Measurements from ENCODE around the gene SUPT7L.
"Not testable (repeated sequence)": the region's sequence is repeated elsewhere in the genome, so short reads cannot be mapped to it uniquely, and the experiment has no call there.

Gene SUPT7L

DNA sequence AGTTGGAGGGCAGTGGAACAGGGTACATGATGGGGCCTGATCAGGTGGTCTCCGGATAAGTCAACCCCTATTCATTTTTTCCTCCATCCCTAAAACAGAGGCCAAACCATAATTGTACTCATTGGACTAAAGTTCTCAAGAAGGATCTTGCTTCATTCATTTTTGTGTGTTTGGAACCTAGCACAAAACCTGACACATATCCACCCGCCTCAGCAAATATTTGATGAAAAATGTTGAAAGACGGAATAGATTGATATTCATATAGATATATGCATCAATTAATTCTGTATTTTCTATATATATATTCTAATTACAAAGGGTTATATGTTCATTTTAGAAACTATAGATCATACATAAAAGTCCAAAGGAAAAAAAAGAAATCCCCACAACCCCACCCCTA is 22.2 kb upstream of the SUPT7L start:
- in situ Hi-C loops (cut with MboI; ENCODE audit: low sequenced_read_pairs) = no loop called here

DNA sequence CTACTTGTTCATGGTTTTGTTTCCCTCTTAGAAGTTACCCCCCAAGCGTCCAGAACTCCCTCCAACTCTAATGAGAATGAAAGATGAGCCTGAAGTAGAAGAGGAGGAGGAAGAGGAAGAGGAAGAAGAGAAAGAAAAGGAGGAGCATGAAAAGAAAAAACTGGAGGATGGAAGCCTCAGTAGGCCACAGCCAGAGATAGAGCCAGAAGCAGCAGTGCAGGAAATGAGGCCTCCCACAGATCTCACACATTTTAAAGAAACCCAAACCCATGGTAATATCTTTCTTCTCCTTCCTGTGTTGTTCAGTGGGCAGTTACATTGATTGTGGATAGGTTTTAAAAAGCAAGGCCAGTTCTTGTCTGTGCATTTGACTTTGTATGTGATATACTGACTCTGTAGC is 21.6 kb upstream of the SUPT7L start:
- in situ Hi-C loops (cut with MboI; ENCODE audit: low sequenced_read_pairs) = not testable (repeated sequence)

DNA sequence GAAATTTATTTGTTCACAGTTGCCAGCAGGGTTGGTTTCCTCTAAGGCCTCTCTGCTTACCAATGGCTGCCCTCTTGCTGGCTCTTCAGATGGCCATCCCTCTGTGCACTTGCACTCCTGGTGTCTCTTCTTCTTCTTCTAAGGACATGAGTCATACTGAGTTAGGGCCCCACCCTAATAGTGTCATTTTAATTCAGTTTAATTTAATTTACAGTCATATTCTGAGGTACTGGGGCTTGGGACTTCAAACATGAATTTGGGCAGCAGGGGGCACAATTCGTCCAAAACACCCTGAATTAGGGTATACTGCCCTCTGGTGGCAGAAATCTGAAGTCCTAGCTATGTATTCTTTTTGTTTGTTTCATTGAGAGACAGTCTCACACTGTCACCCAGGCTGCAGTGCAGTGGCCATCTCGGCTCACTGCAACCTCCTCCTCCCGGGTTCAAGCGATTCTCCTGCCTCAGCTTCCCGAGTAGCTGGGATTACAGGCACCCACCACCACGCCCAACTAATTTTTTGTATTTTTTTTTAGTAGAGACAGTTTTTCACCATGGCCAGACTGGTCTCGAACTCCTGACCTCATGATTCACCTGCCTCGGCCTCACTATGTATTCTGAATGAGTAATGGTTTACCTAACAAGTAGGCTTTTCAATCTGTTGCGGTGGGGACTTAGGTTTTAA is 20.1 kb upstream of the SUPT7L start:
- in situ Hi-C loops (cut with MboI; ENCODE audit: low sequenced_read_pairs) = no loop called here

DNA sequence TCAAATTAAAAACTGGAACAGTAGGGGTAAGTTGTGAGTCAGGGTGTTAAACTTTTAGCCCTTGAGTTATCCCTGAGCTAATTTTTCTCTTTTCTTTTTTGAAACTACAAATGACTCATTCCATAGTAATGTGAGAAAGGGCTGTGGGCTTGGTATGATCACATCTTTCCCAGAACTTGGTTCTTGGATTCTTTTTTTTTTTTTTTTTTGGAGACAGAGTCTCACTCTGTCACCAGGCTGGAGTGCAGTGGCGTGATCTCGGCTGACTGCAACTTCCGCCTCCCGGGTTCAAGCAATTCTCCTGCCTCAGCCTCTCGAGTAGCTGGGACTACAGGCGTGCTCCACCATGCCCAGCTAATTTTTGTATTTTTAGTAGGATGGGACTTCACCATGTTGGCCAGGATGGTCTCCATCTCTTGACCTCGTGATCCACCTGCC is 18.9 kb upstream of the SUPT7L start:
- in situ Hi-C loops (cut with MboI; ENCODE audit: low sequenced_read_pairs) = not testable (repeated sequence)

DNA sequence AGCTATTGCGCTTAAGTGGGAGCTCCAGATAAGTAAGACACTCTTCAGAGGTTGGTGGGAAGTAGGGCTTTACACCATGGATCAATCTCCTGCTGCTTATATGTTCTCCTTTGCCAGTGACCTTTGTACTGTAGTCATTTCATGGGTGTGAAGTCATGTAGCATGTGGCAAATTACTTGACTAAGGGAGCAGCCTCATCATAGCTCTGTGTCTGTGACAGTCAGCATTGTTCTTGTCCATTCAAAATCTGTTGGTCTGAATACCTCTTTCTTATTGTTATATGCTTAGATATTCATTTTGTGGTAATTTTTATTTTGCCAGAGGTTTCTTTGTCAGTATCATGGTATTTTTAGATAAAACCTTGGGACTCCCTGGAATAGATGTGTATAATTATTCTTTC is 18.4 kb upstream of the SUPT7L start:
- in situ Hi-C loops (cut with MboI; ENCODE audit: low sequenced_read_pairs) = no loop called here

DNA sequence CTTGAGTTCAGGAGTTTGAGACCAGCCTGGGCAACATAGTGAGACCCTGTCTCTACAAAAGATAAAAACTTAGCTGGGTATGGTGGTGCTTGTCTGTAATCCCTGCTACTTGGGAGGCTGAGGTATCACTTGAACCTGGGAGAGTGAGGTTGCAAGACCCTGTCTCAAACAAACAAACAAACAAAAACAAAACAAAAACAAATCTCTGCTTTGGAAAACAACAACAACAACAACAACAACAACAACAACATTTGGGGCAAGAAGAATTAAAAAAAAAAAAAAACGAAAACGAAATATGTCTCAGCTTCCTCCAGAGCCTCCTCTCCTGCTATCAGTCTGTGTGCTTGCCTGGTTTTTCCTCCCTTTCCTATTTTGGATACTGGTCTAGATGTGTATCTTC is 17.2 kb upstream of the SUPT7L start:
- in situ Hi-C loops (cut with MboI; ENCODE audit: low sequenced_read_pairs) = no loop called here

DNA sequence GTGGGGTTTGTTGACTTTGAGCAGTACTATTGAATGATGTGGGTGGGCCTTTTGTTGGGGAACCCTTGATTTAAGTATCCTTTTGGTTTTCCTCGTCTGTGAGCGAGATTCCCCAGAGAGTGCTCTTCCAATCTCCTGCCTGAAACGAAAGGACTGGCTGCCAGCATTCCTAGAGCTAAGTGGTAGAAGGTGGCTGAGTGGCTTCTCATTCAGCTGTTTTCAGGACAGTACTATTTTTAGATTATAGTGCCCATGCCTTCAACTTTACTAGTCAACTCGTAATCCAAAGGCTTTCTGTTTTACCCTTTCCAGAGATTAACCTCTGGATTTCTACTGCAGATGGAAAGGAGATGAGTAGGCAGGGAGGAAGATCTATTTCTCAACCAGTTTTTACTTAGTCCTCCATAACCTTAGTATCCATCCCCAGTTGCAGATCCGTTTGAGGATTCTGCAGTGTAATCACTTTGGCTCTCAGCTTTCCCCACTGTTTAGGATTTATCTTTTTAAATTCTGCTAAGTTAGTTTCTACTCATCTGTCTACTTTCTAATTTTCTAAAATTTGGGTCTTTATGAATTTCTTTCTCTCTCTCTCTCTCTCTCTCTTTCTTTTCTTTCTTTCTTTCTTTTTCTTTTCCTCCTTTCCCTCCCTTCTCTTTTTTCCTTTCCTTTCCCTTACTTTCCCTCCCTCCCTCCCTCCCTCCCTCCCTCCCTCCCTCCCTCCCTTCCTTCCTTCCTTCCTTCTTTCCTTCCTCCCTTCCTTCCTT is 9.5 kb upstream of the SUPT7L start:
- in situ Hi-C loops (cut with MboI; ENCODE audit: low sequenced_read_pairs) = no loop called here

DNA sequence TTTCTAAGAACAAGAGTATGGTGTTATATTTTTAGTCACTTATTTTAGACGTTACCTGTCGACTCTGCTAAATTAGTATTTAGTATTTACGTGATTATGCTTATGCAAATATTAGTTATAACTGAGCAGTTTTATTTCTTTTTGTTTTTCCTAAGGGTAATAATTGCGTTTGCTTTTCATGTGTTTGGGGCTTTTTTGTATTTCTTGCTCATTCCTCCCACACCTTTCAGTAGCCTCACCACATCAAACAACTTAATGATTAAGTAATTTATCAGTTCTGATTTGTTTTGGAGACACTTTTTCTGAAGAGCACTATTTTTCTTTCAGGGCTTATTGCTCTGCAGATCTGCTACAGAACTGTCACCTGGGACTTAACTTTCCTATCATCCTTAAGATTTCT is 7.8 kb upstream of the SUPT7L start:
- in situ Hi-C loops (cut with MboI; ENCODE audit: low sequenced_read_pairs) = no loop called here

DNA sequence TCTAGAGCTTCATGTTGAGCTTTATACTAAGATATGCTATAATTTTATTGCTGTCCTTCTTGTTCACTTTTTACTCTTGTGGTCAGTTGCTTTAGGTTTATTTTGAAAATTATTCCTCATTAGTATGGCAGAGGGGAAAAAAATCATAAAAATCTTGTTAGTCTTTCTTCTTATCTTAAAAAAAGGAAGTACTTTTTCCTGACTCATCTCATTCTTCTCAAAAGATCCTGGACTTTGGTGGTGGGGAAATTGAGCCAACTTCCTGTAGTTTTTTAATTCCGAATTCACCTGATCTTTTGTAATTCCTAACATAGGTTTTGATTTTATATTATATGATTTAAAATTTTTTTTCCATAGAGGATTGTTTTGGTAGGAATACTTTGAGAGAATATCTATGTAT is 4.0 kb upstream of the SUPT7L start:
- in situ Hi-C loops (cut with MboI; ENCODE audit: low sequenced_read_pairs) = no loop called here

DNA sequence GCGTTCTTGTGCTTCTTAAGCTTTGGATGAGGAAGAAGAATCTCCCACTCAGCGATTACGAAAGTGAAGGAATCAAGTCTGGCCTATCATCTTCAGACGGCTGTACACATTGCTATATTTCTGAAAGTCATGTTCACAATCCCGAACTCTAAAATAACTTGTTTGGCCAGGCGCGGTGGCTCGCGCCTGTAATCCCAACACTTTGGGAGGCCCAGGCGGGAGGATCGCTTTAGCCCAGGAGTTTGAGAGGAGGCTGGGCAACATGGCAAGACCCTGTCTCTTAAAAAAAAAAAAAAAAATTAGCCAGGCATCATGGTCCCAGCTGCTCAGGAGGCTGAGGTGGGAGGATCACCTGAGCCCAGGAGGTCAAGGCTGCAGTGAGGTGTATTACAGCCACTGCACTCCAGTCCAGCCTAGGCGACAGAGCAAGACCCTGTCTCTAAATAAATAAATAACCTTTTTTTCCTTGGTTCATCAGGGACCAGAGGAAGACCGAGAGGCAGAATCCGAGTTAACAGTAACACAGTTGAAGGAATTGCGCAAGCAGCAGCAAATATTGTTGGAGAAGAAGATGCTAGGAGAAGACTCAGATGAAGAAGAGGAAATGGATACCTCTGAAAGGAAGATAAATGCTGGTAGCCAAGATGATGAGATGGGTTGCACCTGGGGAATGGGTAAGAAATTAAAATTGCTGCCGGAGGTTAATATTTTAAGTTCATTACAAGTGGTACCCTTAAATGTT is 1.4 kb upstream of the SUPT7L start:
- in situ Hi-C loops (cut with MboI; ENCODE audit: low sequenced_read_pairs) = no loop called here

DNA sequence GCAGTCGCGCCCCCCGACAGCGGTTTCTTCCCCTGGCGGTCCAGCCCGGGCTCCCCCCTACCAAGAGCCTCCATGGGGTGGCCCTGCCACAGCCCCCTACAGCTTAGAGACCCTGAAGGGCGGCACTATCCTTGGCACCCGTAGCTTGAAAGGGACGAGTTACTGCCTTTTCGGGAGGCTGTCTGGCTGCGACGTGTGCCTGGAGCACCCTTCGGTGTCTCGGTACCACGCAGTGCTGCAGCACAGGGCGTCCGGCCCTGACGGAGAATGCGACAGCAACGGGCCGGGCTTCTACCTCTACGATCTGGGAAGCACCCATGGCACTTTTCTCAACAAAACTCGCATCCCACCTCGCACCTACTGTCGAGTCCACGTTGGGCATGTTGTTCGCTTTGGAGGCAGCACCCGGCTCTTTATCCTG is 750 bp upstream of the SUPT7L start:
- in situ Hi-C loops (cut with MboI; ENCODE audit: low sequenced_read_pairs) = no loop called here

DNA sequence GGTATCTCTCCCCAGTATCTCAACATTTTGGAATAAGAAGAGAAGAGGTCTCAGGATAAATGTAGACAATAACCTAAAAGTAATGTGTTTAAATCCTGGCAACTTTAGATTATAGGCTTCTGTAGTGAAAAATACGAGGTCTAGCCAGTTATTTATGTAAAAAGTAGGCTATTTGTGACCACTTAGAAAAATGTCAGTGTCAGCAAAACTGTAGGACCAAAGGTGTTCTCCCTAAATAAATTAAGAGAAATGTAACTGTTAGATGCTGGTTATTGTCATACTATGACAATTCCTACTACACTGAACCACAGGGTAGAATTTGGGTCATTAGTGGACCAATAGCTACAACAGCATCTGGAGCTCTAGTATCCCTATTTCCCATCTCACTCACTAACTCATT is 2.0 kb downstream of the SUPT7L start:
- in situ Hi-C loops (cut with MboI; ENCODE audit: low sequenced_read_pairs) = no loop called here

DNA sequence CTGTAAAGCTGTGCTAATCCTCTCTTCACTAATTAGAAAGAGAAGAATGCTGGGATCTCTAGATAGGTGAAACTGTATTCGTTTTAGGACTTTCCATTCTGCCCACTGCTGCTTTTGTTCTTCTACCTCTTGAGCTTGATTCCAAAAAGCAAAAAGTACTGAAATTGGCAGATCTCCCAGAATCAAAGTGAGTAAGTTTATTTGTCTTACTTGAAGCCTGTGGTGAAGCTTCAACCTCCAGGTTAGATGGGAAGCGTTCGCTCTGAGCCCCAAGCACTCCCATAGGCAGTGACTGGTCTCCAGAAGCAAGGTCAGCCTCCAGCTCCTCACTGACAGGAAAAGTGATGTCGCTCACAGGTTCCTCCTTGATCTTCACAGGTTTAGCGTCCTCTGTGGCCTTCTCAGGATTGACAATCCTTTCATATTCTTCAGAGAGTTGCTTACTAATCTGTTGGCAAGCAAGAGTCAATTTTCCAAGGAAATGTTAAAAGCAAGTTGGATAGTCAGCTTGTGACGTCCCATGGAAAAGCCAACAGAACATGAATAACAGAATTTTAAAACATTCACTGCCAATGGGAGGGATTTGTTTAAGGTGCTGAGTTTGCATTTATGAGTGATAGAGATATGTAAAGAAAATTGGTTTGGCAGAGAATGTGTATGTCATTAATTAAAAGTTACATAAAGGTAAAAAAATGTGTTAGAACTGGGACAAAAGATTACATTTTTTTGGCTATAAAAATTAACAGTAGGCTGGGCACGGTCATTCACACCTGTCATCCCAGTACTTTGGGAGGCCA is 8.1 kb downstream of the SUPT7L start:
- in situ Hi-C loops (cut with MboI; ENCODE audit: low sequenced_read_pairs) = no loop called here

DNA sequence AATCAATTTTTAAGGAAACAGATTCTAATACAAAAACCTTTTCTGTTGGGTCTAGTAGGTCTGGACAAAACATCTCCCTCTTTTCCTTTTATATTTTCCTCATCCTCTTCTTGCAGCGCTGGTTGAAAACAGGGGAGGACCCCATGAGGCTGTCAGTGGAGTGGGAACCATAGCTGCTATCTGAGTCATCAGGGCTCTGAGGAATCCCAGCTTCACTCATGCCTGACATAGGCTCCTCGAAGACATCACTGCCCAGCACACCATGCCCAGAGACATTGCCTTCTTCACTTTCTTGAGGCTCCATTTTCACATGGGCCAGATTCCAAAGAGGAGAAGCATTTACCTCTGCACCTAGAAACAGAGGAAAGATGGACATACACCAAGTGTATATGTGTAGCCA is 10.0 kb downstream of the SUPT7L start:
- in situ Hi-C loops (cut with MboI; ENCODE audit: low sequenced_read_pairs) = no loop called here

DNA sequence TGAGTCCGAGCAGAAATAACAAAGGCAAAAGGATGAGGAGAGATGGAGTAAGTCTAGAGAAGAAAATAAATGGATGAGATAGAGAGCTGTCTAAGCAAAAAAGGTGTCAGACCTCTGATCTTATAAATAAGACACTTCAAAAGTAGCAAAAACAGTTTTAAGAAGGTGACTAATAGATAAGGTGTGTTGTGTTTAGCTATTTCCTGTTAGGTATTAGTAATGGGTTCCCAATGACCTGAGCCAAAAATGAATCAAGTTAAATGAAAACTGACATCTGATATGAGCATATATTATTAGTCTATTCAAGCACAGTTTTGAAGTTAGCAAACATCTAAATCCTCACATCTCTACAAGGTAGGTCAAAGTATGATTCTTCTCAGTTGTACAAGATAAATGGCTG is 10.6 kb downstream of the SUPT7L start:
- in situ Hi-C loops (cut with MboI; ENCODE audit: low sequenced_read_pairs) = no loop called here

DNA sequence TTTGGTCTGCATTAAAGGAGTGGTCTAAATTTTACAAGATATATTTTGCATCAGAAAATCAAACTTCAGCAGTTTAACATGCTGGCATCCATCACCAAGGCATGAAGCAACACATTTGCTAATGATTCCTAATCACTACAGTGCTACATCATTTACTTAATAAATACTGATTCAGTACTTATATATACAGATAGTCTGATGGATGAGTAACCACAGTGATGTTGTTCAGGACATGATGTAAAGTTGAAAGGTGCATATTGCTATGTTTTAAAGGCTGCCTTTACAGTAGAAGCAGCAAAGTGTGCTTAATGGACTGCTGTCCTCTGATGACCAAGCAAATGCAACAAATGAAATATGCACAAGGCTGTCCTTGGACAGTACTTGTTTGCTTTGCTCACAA is 11.1 kb downstream of the SUPT7L start:
- in situ Hi-C loops (cut with MboI; ENCODE audit: low sequenced_read_pairs) = no loop called here

DNA sequence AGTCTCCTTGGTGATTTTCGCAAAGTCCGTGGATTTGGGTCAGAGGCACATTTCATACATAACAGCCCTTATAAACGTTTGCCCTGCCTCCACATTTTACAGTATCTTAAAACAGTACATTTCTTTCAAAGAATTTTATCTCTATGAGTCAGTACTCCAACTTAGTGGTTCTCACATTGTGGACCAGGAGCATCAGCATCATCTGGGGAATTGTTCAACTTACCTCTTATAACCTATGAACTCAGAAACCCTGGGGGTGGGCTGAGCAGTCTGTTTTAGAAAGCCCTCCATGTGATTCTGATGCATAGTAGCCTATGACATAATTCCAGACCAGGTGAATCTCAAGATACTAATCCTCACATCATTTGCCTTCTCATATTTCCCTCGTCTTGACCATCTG is 12.4 kb downstream of the SUPT7L start:
- in situ Hi-C loops (cut with MboI; ENCODE audit: low sequenced_read_pairs) = no loop called here

DNA sequence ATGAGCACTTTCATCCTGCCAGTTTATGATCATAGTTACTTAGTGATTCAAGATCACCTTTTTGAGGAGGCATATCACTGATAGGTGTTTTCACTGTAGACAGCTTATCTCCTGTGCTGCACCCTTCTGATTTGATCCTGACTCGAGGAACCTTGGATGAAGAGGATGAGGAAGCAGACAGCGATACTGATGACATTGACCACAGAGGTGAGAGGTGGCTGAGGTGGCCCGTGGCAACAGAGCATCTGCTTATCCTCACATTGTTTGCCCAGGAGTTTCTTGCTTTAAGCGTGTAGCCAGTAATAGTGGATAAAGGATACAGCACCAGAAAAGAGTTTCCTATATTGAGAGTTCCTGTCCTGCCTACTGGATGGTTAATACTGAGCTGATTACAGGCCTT is 15.7 kb downstream of the SUPT7L start:
- in situ Hi-C loops (cut with MboI; ENCODE audit: low sequenced_read_pairs) = no loop called here

DNA sequence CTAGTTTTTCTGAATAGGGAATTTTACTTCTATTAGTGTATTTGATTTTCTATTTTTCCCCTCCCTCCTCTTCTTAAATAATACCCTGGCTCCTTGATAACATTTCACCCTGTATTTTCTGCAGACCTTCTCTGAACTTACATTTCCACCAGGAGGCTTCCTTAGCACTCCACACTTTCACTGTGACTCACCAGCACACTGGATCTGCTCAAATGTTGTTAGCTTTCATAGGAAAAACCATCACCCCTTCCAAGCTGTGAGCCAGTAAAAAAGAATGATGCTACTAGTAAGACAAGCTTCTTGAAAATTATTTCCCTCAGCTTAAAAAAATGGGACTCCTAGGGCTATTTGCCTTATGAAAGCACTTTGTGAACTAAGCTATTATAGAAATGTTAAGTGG is 16.1 kb downstream of the SUPT7L start:
- in situ Hi-C loops (cut with MboI; ENCODE audit: low sequenced_read_pairs) = no loop called here

DNA sequence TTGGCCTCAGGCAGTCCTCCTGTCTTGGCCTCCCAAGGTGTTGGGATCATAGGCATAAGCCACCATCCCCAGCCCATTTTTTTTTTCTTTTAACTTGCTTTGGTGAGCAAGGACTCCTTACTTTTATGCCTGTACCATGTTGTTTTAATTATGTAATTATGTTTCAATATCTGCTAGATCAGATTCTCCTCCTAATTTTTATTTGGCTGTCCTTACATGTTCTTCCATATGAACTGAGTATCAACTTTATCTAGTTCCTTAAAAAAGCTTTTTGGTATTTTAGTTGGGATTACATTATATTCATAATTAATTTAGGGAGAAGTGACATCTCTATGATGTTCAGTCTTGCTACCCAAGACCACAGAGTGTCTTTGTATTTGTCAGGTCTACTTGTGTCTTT is 18.2 kb downstream of the SUPT7L start:
- in situ Hi-C loops (cut with MboI; ENCODE audit: low sequenced_read_pairs) = no loop called here

DNA sequence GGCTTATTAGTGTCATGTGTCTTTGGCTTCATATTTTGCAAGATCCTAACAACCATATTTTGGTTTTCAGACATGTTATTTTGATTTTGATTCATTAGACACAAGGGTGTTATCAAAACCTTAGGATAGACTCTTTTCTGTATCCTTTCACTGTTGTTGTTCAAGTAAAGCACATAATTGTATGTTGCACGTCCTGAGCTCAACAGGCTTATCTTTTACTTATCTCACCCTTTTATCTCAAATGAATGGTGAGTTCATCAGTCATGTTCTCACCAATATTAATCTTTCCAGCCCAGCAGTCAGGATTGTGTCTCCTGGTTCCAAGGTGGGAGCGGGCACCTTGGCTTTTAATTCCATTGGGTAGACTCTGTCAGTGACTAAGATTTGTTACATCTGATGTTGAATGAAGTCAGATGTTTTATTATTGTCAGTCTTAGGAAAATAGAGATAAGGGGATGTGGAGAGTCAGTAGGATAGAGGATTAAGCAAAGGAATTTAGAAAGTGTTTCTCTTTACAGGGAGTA is 22.6 kb downstream of the SUPT7L start:
- in situ Hi-C loops (cut with MboI; ENCODE audit: low sequenced_read_pairs) = no loop called here
